Heart right ventricle (tissue), 16 donors: Measurements from ENCODE around the gene ABCA4. TPM values are rescaled to one million over a fixed set of nuclear protein-coding genes. Genes with fewer than 3 reads are reported as not detected.
A peak's percentile ranks its signal among the peaks of the same experiment; 100 is the strongest.

Experiments
- ATAC-seq, 8 donors: fragments of 200-7000 bp; cut with Tn5 transposase; one replicate each; pipeline ENCODE4 v1.9.1; 2020; ENCODE audit warnings: mild to moderate bottlenecking in 8 of 8, moderate library complexity in 8 of 8, moderate number of reproducible peaks in 1 of 8
- DNase-seq, 2 donors: peaks; one replicate each; pipeline ENCODE4 v3.0.0-alpha.2; 2020
- H3K27ac ChIP-seq, 10 donors: fragments of 200-600 bp; sonication (generic) in 2 of 10; one replicate each; pipeline versions ENCODE4 v1.5.0 to v1.8.0; 2020 to 2022; ENCODE audit warnings: mild to moderate bottlenecking in 3 of 10
- H3K27me3 ChIP-seq, 7 donors: fragments of 200-600 bp; one replicate each; pipeline ENCODE4 v1.8.0; 2021 to 2022; ENCODE audit warnings: mild to moderate bottlenecking in 2 of 7
- H3K36me3 ChIP-seq, 9 donors: fragments of 200-600 bp; sonication (generic) in 1 of 9; one replicate each; pipeline versions ENCODE4 v1.5.0 to v1.8.0; 2020 to 2022; ENCODE audit warnings: mild to moderate bottlenecking in 2 of 9
- H3K4me1 ChIP-seq, 9 donors: fragments of 200-600 bp; sonication (generic) in 1 of 9; one replicate each; pipeline versions ENCODE4 v1.5.0 to v1.8.0; 2020 to 2022; ENCODE audit warnings: mild to moderate bottlenecking in 4 of 9
- H3K4me3 ChIP-seq, 10 donors: fragments of 200-600 bp; sonication (generic) in 2 of 10; one replicate each; pipeline versions ENCODE4 v1.5.0 to v1.8.0; 2020 to 2022; ENCODE audit warnings: mild to moderate bottlenecking in 7 of 10, moderate library complexity in 2 of 10
- H3K9me3 ChIP-seq, 11 donors: fragments of 200-600 bp in 10 of 11; sonication (generic) in 2 of 11; one replicate each; pipeline versions ENCODE4 v1.5.0 to v1.8.0; 2013 to 2022; ENCODE audit warnings: mild to moderate bottlenecking in 2 of 11, control low read depth in 1 of 11, moderate library complexity in 1 of 11
- CTCF ChIP-seq, 9 donors: fragments of 200-600 bp; sonication (generic) in 2 of 9; IDR thresholded peaks; one replicate each; pipeline versions ENCODE4 v1.5.0 to v1.8.0; 2021 to 2022; ENCODE audit warnings: antibody characterized with exemption in 9 of 9, mild to moderate bottlenecking in 5 of 9, moderate library complexity in 1 of 9
- WGBS, 2 donors: extraction: QIAGEN DNeasy Blood & Tissue Kit; methylation state at CpG; one replicate each; pipeline ENCODE4 v1.1.7; 2013; ENCODE audit warnings: inconsistent platforms in 1 of 2; 5-methylcytosine and 5-hydroxymethylcytosine counted together
- intact Hi-C, 10 donors: fragments of 100-400 bp; cut with DNase I; formaldehyde crosslinking; loops; one replicate each; pipeline versions ENCODE4 v1.11.1 to v1.14.2; 2022
- polyA plus RNA-seq, 2 donors: library from polyadenylated mRNA; stranded (reverse); fragments of 200-250 nt; gene quantifications; one replicate each; pipeline ENCODE4 v1.2.3, GENCODE V29; 2013
- total RNA-seq, 10 donors: library from RNA; stranded (reverse); fragmentation: NEBNext Ultra II Directional in 3 of 10; extraction: Animal tissue kit (Norgen Biotek cat#: 25700) in 3 of 10; gene quantifications; one replicate each; pipeline versions ENCODE4 v1.2.1 to v1.2.4, GENCODE V29; 2021 to 2023
- donor health status: Arrhythmogenic right ventricular cardiomyopathy.
- donor health status: ischemic (EF 13 %, LVEDD 7.1; RV severe dilation, severe dysfunction).
- donor health status: healthy with polysubstance abuse.
- donor health status: DM: no; HTN: yes; CAD: no.
- donor health status: DM: no; HTN: no; CAD: no.
- donor health status: ischemic (EF 25% LVEDD 6.9; RV normal size, moderate dysfunction).
- donor health status: ischemic (EF 25% LVEDD 5.7; RV mildly dilated, moderate dysfunction).
- donor health status: healthy.
- donor health status: DM: yes; HTN: yes; CAD: no.
- donor health status: Ischemic cardiomyopathy.
- donor health status: ischemic (EF 35%, LVEDD 5.7; RV mildly dilated, moderate dysfunction).
- donor health status: nonischemic (EF 11% LVEDD 7.7; RV severe dilation, severe dysfunction).
- donor health status: DM: yes; HTN: yes; CAD: no.
- donor health status: PGD.
- donor health status: ischemic (EF 29% LVEDD 5.4; RV normal size, mild dysfunction).
- donor health status: nonischemic (EF 23%, LVEDD 6.1; RV moderate dilation, normal function).

Gene ABCA4
- total and polyA plus RNA-seq, 12 donors = 0.05 to 0.66 (median 0.21) TPM

GRCh38 chr1:94095744-94096469 lies 25.0 kb downstream of the ABCA4 start:
- intact Hi-C loops = loop anchor here in 2 of 10 donors (2.0 to 5.0 kb wide), 3 partner anchors 29 to 61 kb away; no protein-coding TSS in a partner anchor
- peaks cover 0 to 36% (median 0%) of the 10 kb centered on the region in 7 donors for H3K27me3 ChIP-seq
- DNase-seq = peak in 1 of 2 donors; percentile 65
- H3K4me1 ChIP-seq = peaks cover 13 to 89% (median 60%) of the 10 kb centered on the region in 9 donors
- TF ChIP-seq CTCF (IDR thresholded peaks at IDR 0.05) = no peak
- no peaks in the 10 kb centered on the region for H3K9me3 ChIP-seq
- no peaks in the 10 kb centered on the region for H3K36me3 ChIP-seq
- H3K4me3 ChIP-seq = no peak overlapping the region
- peak; percentile 38 to 61 (median 54) for ATAC-seq
- peak overlapping the region; percentile 67 to 90 (median 82) for H3K27ac ChIP-seq
- WGBS, 2 donors = 67 to 76% methylated on average over 14 of the region's 14 CpGs

GRCh38 chr1:94095112-94095637 lies 25.8 kb downstream of the ABCA4 start:
- Histone ChIP-seq H3K36me3 (no peaks in the 10 kb centered on the region), H3K4me1 (peaks cover 13 to 92% (median 65%) of the 10 kb centered on the region in 9 donors), H3K4me3 (peak overlapping the region in 3 of 10 donors; percentile 5 to 23 (median 8)), H3K9me3 (no peaks in the 10 kb centered on the region), H3K27me3 (peaks cover 0 to 29% (median 0%) of the 10 kb centered on the region in 7 donors), H3K27ac (peak overlapping the region; percentile 67 to 90 (median 83))
- peak; percentile 77 to 87 (median 84) for ATAC-seq
- WGBS, 2 donors = 46 to 55% methylated on average over 21 of the region's 21 CpGs
- DNase-seq = peak; percentile 87 to 90
- intact Hi-C loops = loop anchor here in 2 of 10 donors (2.0 to 5.0 kb wide), 3 partner anchors 28 to 62 kb away; no protein-coding TSS in a partner anchor
- TF ChIP-seq CTCF (IDR thresholded peaks at IDR 0.05) = peak in 1 of 9 donors; percentile 15

GRCh38 chr1:94094469-94095111 lies 26.4 kb downstream of the ABCA4 start:
- peak overlapping the region; percentile 67 to 90 (median 83) for H3K27ac ChIP-seq
- intact Hi-C loops = loop anchor here in 2 of 10 donors (2.0 to 5.0 kb wide), 3 partner anchors 28 to 63 kb away; no protein-coding TSS in a partner anchor
- WGBS, 2 donors = 36 to 40% methylated on average over 14 of the region's 14 CpGs

More at GRCh38 chr1:94094469-94095111, 26.4 kb downstream of the ABCA4 start:
- TF ChIP-seq CTCF (IDR thresholded peaks at IDR 0.05) = no peak
- Histone ChIP-seq H3K36me3 (no peaks in the 10 kb centered on the region), H3K4me3 (peak overlapping the region in 4 of 10 donors; percentile 8 to 23 (median 16)), H3K27me3 (peaks cover 0 to 23% (median 0%) of the 10 kb centered on the region in 7 donors), H3K9me3 (no peaks in the 10 kb centered on the region), H3K4me1 (peaks cover 13 to 92% (median 65%) of the 10 kb centered on the region in 9 donors)
- peak; percentile 77 to 83 for DNase-seq
- peak; percentile 26 to 63 (median 43) for ATAC-seq
